ENCODE results near the gene ITPRID1.

Gene ITPRID1

DNA sequence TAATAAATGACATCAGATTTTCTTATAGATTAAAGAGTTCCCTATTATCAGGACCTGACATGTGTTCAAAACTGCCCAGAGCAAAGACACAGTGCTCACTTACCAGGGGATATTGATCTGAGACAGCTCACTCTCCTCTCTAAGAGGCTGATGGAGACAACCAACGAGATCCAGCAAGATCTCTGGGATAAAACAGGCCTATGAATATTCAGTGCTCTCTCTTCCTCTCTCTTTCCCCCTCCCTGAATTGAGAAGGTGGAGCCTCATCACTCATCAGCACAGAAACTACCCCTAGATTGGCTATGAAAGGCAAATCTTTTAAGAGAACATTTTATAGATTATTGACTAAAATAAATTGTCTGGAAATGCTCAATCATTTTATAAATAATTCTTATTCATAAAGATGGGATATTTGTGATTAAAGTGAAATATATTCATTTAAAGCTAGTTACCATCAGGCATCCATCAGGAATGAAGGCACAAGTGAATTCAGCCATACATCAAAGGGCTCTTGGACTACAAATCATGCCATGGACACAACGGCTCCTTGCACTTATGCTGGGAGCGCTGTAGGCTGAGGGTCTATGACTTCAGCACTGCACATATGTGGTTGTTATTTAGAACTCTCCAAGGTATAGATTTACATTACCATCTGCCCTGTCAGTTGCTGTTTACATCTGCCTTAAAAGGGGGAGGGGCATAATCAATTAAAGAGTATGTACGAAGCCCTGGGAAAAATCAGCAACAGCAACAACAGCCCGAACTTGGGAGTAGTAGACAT, 169.7 kb downstream of the ITPRID1 start:
- Histone ChIP-seq H3K9me3 (ENCODE audit: control insufficient read depth, insufficient read depth, low read length) (no peaks in the 10 kb centered on the region), H3K4me3 (ENCODE audit: low read depth, low read length) (no peak overlapping the region), H3K36me3 (ENCODE audit: control insufficient read depth, insufficient read depth, low read length) (no peaks in the 10 kb centered on the region), H3K27me3 (ENCODE audit: control insufficient read depth, insufficient read depth, low read length) (no peaks in the 10 kb centered on the region), H3K4me1 (ENCODE audit: control insufficient read depth, insufficient read depth, low read length) (peaks cover 13% of the 10 kb centered on the region), H3K9ac (ENCODE audit: low read depth, low read length) (no peak overlapping the region)

DNA sequence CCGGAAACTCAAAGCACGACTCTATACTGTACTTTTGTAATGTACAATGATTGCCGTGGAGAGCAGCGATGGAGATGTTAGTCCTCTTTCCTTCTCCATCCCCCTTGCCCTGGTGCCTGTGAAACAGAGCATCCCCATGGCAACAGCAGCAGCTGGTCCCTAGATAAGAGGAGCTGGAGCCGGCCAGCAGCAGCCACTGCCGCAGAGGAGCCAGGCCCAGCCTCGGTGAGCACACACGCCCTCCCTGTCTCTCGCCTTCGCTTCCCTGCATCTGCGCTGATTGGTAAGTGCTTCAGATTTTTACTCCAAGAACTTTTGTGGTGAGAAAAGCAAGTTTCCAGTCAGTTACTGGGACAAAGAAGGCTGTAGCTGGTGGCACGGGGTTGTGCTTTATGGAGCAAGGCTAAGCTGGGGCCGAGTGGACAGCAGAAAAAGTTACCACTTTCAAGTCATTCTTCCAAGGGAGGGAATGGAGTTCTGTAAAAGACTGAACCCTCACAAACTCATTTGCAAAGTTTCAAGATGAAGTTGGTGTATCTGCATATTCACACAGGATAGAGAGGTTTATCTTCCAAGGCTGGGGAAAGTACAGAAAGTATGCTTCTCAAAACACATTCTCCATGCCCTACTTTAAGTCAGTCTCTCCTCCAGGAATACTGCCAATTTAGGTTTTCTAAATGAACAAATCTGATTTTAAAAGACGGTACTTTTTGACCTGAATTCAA, 173.3 kb downstream of the ITPRID1 start, which contains the start of gene PPP1R17:
TSS of gene PPP1R17 (plus strand) at position 192 of the 725 bp plus-strand sequence. CDS start 5,227 bp downstream, outside the sequence.
- Histone ChIP-seq H3K4me1 (ENCODE audit: control insufficient read depth, insufficient read depth, low read length) (peaks cover 28% of the 10 kb centered on the region), H3K4me3 (ENCODE audit: low read depth, low read length) (peak within 1 kb of the TSS; percentile 3), H3K9me3 (ENCODE audit: control insufficient read depth, insufficient read depth, low read length) (no peaks in the 10 kb centered on the region), H3K9ac (ENCODE audit: low read depth, low read length) (no peak within 1 kb of the TSS), H3K27me3 (ENCODE audit: control insufficient read depth, insufficient read depth, low read length) (no peaks in the 10 kb centered on the region), H3K36me3 (ENCODE audit: control insufficient read depth, insufficient read depth, low read length) (no peaks in the 10 kb centered on the region)

DNA sequence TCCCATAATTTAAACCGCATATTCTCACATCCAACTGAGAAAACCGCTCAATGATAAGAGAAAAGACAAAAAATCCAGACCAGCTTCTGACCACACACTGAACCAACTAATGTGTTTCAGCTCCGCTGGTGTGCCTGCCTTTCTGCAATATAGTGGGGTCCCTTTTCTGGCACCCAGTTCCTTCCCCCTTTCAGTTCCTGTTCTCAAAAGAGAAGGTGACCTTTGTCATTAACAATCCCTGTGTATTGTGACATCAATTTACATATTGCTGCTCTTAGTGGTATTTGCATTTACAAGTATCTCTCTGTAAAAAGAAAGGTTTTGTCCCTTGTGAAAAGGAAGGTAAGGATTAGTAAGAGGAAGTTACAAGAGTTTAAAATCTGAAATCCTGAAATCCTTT, 174.5 kb downstream of the ITPRID1 start:
- Histone ChIP-seq H3K4me3 (ENCODE audit: low read depth, low read length) (no peak overlapping the region), H3K27me3 (ENCODE audit: control insufficient read depth, insufficient read depth, low read length) (no peaks in the 10 kb centered on the region)

GRCh38 chr7:31688996-31689395, 175.1 kb downstream of the ITPRID1 start:
- peaks cover 28% of the 10 kb centered on the region for H3K4me1 ChIP-seq (ENCODE audit: control insufficient read depth, insufficient read depth, low read length)
- no peak overlapping the region for H3K4me3 ChIP-seq (ENCODE audit: low read depth, low read length)
- no peaks in the 10 kb centered on the region for H3K27me3 ChIP-seq (ENCODE audit: control insufficient read depth, insufficient read depth, low read length)
- H3K36me3 ChIP-seq (ENCODE audit: control insufficient read depth, insufficient read depth, low read length) = no peaks in the 10 kb centered on the region
- H3K9ac ChIP-seq (ENCODE audit: low read depth, low read length) = no peak overlapping the region
- no peaks in the 10 kb centered on the region for H3K9me3 ChIP-seq (ENCODE audit: control insufficient read depth, insufficient read depth, low read length)

More for the DNA sequence above, 174.5 kb downstream of the ITPRID1 start:
- H3K9me3 ChIP-seq (ENCODE audit: control insufficient read depth, insufficient read depth, low read length) = no peaks in the 10 kb centered on the region
- H3K4me1 ChIP-seq (ENCODE audit: control insufficient read depth, insufficient read depth, low read length) = peaks cover 28% of the 10 kb centered on the region
- H3K9ac ChIP-seq (ENCODE audit: low read depth, low read length) = no peak overlapping the region
- no peaks in the 10 kb centered on the region for H3K36me3 ChIP-seq (ENCODE audit: control insufficient read depth, insufficient read depth, low read length)

GRCh38 chr7:31690935-31691334, 177.0 kb downstream of the ITPRID1 start:
- no peaks in the 10 kb centered on the region for H3K9me3 ChIP-seq (ENCODE audit: control insufficient read depth, insufficient read depth, low read length)
- no peak overlapping the region for H3K9ac ChIP-seq (ENCODE audit: low read depth, low read length)
- no peaks in the 10 kb centered on the region for H3K36me3 ChIP-seq (ENCODE audit: control insufficient read depth, insufficient read depth, low read length)
- no peak overlapping the region for H3K4me3 ChIP-seq (ENCODE audit: low read depth, low read length)
- peaks cover 28% of the 10 kb centered on the region for H3K4me1 ChIP-seq (ENCODE audit: control insufficient read depth, insufficient read depth, low read length)
- H3K27me3 ChIP-seq (ENCODE audit: control insufficient read depth, insufficient read depth, low read length) = no peaks in the 10 kb centered on the region

- Histone ChIP-seq H3K4me1 (ENCODE audit: control insufficient read depth, insufficient read depth, low read length) (peaks cover 25% of the 10 kb centered on the region), H3K9me3 (ENCODE audit: control insufficient read depth, insufficient read depth, low read length) (no peaks in the 10 kb centered on the region), H3K36me3 (ENCODE audit: control insufficient read depth, insufficient read depth, low read length) (no peaks in the 10 kb centered on the region), H3K9ac (ENCODE audit: low read depth, low read length) (no peak overlapping the region), H3K4me3 (ENCODE audit: low read depth, low read length) (no peak overlapping the region), H3K27me3 (ENCODE audit: control insufficient read depth, insufficient read depth, low read length) (no peaks in the 10 kb centered on the region)
Observed at GRCh38 chr7:31692451-31692850, 178.6 kb downstream of the ITPRID1 start.

GRCh38 chr7:31692871-31693270, 179.0 kb downstream of the ITPRID1 start:
- Histone ChIP-seq H3K9ac (ENCODE audit: low read depth, low read length) (no peak overlapping the region), H3K4me1 (ENCODE audit: control insufficient read depth, insufficient read depth, low read length) (peaks cover 21% of the 10 kb centered on the region), H3K27me3 (ENCODE audit: control insufficient read depth, insufficient read depth, low read length) (no peaks in the 10 kb centered on the region), H3K36me3 (ENCODE audit: control insufficient read depth, insufficient read depth, low read length) (no peaks in the 10 kb centered on the region), H3K9me3 (ENCODE audit: control insufficient read depth, insufficient read depth, low read length) (no peaks in the 10 kb centered on the region), H3K4me3 (ENCODE audit: low read depth, low read length) (no peak overlapping the region)

- Histone ChIP-seq H3K36me3 (ENCODE audit: control insufficient read depth, insufficient read depth, low read length) (no peaks in the 10 kb centered on the region), H3K4me3 (ENCODE audit: low read depth, low read length) (no peak overlapping the region), H3K9ac (ENCODE audit: low read depth, low read length) (no peak overlapping the region), H3K9me3 (ENCODE audit: control insufficient read depth, insufficient read depth, low read length) (no peaks in the 10 kb centered on the region), H3K27me3 (ENCODE audit: control insufficient read depth, insufficient read depth, low read length) (no peaks in the 10 kb centered on the region), H3K4me1 (ENCODE audit: control insufficient read depth, insufficient read depth, low read length) (no peaks in the 10 kb centered on the region)
Observed at GRCh38 chr7:31695859-31696614, 182.1 kb downstream of the ITPRID1 start.

DNA sequence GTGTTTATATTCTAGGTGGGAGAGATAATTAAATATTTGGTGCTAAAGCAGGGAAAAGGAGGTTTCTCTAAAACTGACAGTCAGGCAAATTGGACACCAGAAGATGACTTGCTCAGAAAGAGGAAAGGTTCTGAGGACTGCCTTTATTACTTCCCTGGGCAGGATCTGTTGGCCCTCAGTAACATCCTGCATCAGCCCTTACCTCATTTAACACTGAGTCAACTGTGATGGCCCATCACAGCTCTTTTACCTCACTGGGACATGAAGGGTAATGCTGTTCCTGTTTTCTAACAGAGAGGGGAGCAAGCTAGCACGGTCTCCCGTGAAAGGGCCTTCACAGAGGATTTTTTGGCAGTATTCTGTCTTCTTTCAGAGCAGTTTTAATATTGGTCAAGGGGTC, 185.2 kb downstream of the ITPRID1 start:
- H3K36me3 ChIP-seq (ENCODE audit: control insufficient read depth, insufficient read depth, low read length) = no peaks in the 10 kb centered on the region
- H3K4me3 ChIP-seq (ENCODE audit: low read depth, low read length) = no peak overlapping the region
- no peaks in the 10 kb centered on the region for H3K4me1 ChIP-seq (ENCODE audit: control insufficient read depth, insufficient read depth, low read length)
- no peaks in the 10 kb centered on the region for H3K9me3 ChIP-seq (ENCODE audit: control insufficient read depth, insufficient read depth, low read length)
- no peak overlapping the region for H3K9ac ChIP-seq (ENCODE audit: low read depth, low read length)
- H3K27me3 ChIP-seq (ENCODE audit: control insufficient read depth, insufficient read depth, low read length) = no peaks in the 10 kb centered on the region

GRCh38 chr7:31702354-31702753, 188.5 kb downstream of the ITPRID1 start:
- H3K27me3 ChIP-seq (ENCODE audit: control insufficient read depth, insufficient read depth, low read length) = peaks cover under 1% of the 10 kb centered on the region
- H3K4me1 ChIP-seq (ENCODE audit: control insufficient read depth, insufficient read depth, low read length) = no peaks in the 10 kb centered on the region
- no peak overlapping the region for H3K9ac ChIP-seq (ENCODE audit: low read depth, low read length)
- no peaks in the 10 kb centered on the region for H3K9me3 ChIP-seq (ENCODE audit: control insufficient read depth, insufficient read depth, low read length)
- H3K36me3 ChIP-seq (ENCODE audit: control insufficient read depth, insufficient read depth, low read length) = no peaks in the 10 kb centered on the region
- H3K4me3 ChIP-seq (ENCODE audit: low read depth, low read length) = no peak overlapping the region

- Histone ChIP-seq H3K9ac (ENCODE audit: low read depth, low read length) (no peak overlapping the region), H3K36me3 (ENCODE audit: control insufficient read depth, insufficient read depth, low read length) (no peaks in the 10 kb centered on the region), H3K27me3 (ENCODE audit: control insufficient read depth, insufficient read depth, low read length) (peaks cover 3% of the 10 kb centered on the region)
Observed at GRCh38 chr7:31705377-31705776, 191.5 kb downstream of the ITPRID1 start.

More at GRCh38 chr7:31705377-31705776, 191.5 kb downstream of the ITPRID1 start:
- H3K4me1 ChIP-seq (ENCODE audit: control insufficient read depth, insufficient read depth, low read length) = peaks cover under 1% of the 10 kb centered on the region
- H3K4me3 ChIP-seq (ENCODE audit: low read depth, low read length) = no peak overlapping the region
- H3K9me3 ChIP-seq (ENCODE audit: control insufficient read depth, insufficient read depth, low read length) = no peaks in the 10 kb centered on the region
